HCT116 (cell line): Measurements from ENCODE around the gene CACNA2D3. TPM values are rescaled to one million over a fixed set of nuclear protein-coding genes. Genes with fewer than 3 reads are reported as not detected.

Experiments used
- ATAC-seq: fragments of 200-7000 bp; cut with Tn5 transposase; 2 replicates; pipeline ENCODE4 v1.9.1; 2020; ENCODE audit warnings: mild to moderate bottlenecking, moderate library complexity
- BruUV-seq: library from RNA; stranded (reverse); fragments of 400-500 nt; replicated peaks from 2 replicates; lab custom pipeline; 2021; lab: Mats Ljungman, UMichigan
- CTCF ChIA-PET: fragments of 300-600 bp; sonication (Branson Sonifier 250); formaldehyde crosslinking; loops from one replicate; lab custom pipeline; 2021; ENCODE audit warnings: antibody characterized with exemption; lab: Charles Lee
- POLR2A ChIA-PET: fragments of 300-600, 350-600 bp; sonication (Branson Sonifier 250); formaldehyde crosslinking; loops from one replicate; lab custom pipeline; 2021; ENCODE audit warnings: antibody characterized with exemption; lab: Charles Lee
- RAD21 ChIA-PET, 2 experiments: fragments of 300-600 bp; sonication (Branson Sonifier 250); formaldehyde crosslinking; loops; one replicate each; lab custom pipeline; 2023; ENCODE audit warnings: low total read pairs in 2 of 2; ENCODE audit not compliant: uncharacterized antibody in 2 of 2, unreplicated experiment in 2 of 2, low non-redundant PET in 1 of 2; lab: Charles Lee
- DNase-seq: peaks from one replicate; pipeline ENCODE4 v3.0.0-alpha.2; 2010; ENCODE audit warnings: low read depth, low spot score
- H2AFZ ChIP-seq: fragments of 200-600 bp; shearing (Covaris generic), sonication (generic); 2 replicates; pipeline ENCODE4 v1.6.1; 2017; ENCODE audit warnings: low read depth, mixed run types, mixed read lengths, antibody characterized with exemption, low read length; ENCODE audit not compliant: poor library complexity, severe bottlenecking
- H3K27ac ChIP-seq: 2 replicates; pipeline ENCODE4 v1.5.1; 2012; ENCODE audit warnings: low read depth, low read length
- H3K27me3 ChIP-seq: fragments of 200-600 bp; sonication (generic); 2 replicates; pipeline ENCODE4 v1.6.1; 2016; ENCODE audit warnings: mixed run types, low read length, mixed read lengths; ENCODE audit not compliant: insufficient read depth
- H3K36me3 ChIP-seq, 2 experiments: fragments of 200-500 bp in 1 of 2; fragments of 200-600 bp in 1 of 2; sonication (Bioruptor generic) in 1 of 2; sonication (generic) in 1 of 2; 2 replicates each; pipeline versions ENCODE4 v1.5.1 to v1.6.1; 2014 to 2016; ENCODE audit warnings: low read length in 2 of 2, inconsistent platforms in 1 of 2, mixed read lengths in 1 of 2, mixed run types in 1 of 2; ENCODE audit not compliant: insufficient read depth in 2 of 2, control insufficient read depth in 1 of 2
- H3K4me1 ChIP-seq, 2 experiments: fragments of 200-600 bp in 1 of 2; sonication (generic) in 1 of 2; 2 replicates each; pipeline versions ENCODE4 v1.5.1 to v1.6.1; 2012 to 2017; ENCODE audit warnings: low read length in 2 of 2, inconsistent platforms in 1 of 2, mild to moderate bottlenecking in 1 of 2, mixed read lengths in 1 of 2, mixed run types in 1 of 2, moderate library complexity in 1 of 2; ENCODE audit not compliant: insufficient read depth in 2 of 2, control insufficient read depth in 1 of 2
- H3K4me2 ChIP-seq: fragments of 200-600 bp; sonication (generic); 2 replicates; pipeline ENCODE4 v1.6.1; 2017; ENCODE audit warnings: mixed run types, low read length, mixed read lengths
- H3K4me3 ChIP-seq, 2 experiments: fragments of 200-600 bp in 1 of 2; sonication (generic) in 1 of 2; replicated peaks in 1 of 2; 2 replicates each; pipeline ENCODE4 v1.5.1; 2011 to 2016; ENCODE audit warnings: low read length in 2 of 2, control low read depth in 1 of 2, low read depth in 1 of 2, mild to moderate bottlenecking in 1 of 2, mixed read lengths in 1 of 2, mixed run types in 1 of 2
- H3K79me2 ChIP-seq: fragments of 200-600 bp; sonication (generic); 2 replicates; pipeline ENCODE4 v1.6.1; 2017; ENCODE audit warnings: mild to moderate bottlenecking, mixed run types, low read length, moderate library complexity, mixed read lengths; ENCODE audit not compliant: insufficient read depth
- H3K9ac ChIP-seq: fragments of 200-600 bp; sonication (generic); 2 replicates; pipeline ENCODE4 v1.6.1; 2016; ENCODE audit warnings: low read length, mixed read lengths
- H3K9me2 ChIP-seq: fragments of 200-600 bp; sonication (generic), shearing (Covaris generic); 2 replicates; pipeline ENCODE4 v1.6.1; 2017; ENCODE audit warnings: mixed run types, mild to moderate bottlenecking, moderate library complexity; ENCODE audit not compliant: insufficient read depth
- H3K9me3 ChIP-seq, 2 experiments: fragments of 200-500 bp in 1 of 2; fragments of 200-600 bp in 1 of 2; sonication (Bioruptor generic) in 1 of 2; sonication (generic) in 1 of 2; 2 replicates each; pipeline ENCODE4 v1.6.1; 2014 to 2017; ENCODE audit warnings: low read length in 2 of 2, mixed read lengths in 2 of 2, inconsistent platforms in 1 of 2, low read depth in 1 of 2, mild to moderate bottlenecking in 1 of 2, mixed run types in 1 of 2, moderate library complexity in 1 of 2; ENCODE audit not compliant: control insufficient read depth in 1 of 2, insufficient read depth in 1 of 2
- H4K20me1 ChIP-seq: fragments of 200-600 bp; sonication (generic), shearing (Covaris generic); 2 replicates; pipeline ENCODE4 v1.6.1; 2017; ENCODE audit warnings: mixed run types, mild to moderate bottlenecking, moderate library complexity; ENCODE audit not compliant: insufficient read depth
- ATF3 ChIP-seq: IDR thresholded peaks from 2 replicates; pipeline ENCODE4 v1.6.1; 2012
- CEBPB ChIP-seq: IDR thresholded peaks from 2 replicates; pipeline ENCODE4 v1.6.1; 2012; ENCODE audit warnings: low read depth
- CTCF ChIP-seq, 3 experiments: fragments of 200-600 bp in 1 of 3; sonication (generic) in 1 of 3; IDR thresholded peaks in 2 of 3; conservative IDR thresholded peaks in 1 of 3; 2 replicates each; pipeline ENCODE4 v1.5.1; 2012 to 2017; ENCODE audit warnings: low read depth in 2 of 3, low read length in 2 of 3, antibody characterized with exemption in 1 of 3, borderline replicate concordance in 1 of 3, control low read depth in 1 of 3, mild to moderate bottlenecking in 1 of 3, mixed read lengths in 1 of 3, mixed run types in 1 of 3, moderate library complexity in 1 of 3; ENCODE audit not compliant: insufficient read depth in 1 of 3
- EGR1 ChIP-seq: IDR thresholded peaks from 2 replicates; pipeline ENCODE4 v1.6.1; 2012; ENCODE audit warnings: low read depth
- ELF1 ChIP-seq: IDR thresholded peaks from 2 replicates; pipeline ENCODE4 v1.6.1; 2012; ENCODE audit warnings: low read depth, borderline replicate concordance
- EZH2 ChIP-seq: fragments of 200-600 bp; sonication (generic); IDR thresholded peaks from 2 replicates; pipeline ENCODE4 v1.6.1; 2017; ENCODE audit warnings: antibody characterized with exemption, mixed run types
- EZH2phosphoT487 ChIP-seq: fragments of 200-600 bp; IDR thresholded peaks from 2 replicates; pipeline ENCODE4 v1.6.1; 2018; ENCODE audit warnings: antibody characterized with exemption, borderline replicate concordance
- FOSL1 ChIP-seq: IDR thresholded peaks from 2 replicates; pipeline ENCODE4 v1.6.1; 2012; ENCODE audit warnings: low read depth
- MAX ChIP-seq: IDR thresholded peaks from 2 replicates; pipeline ENCODE4 v1.6.1; 2012
- POLR2AphosphoS5 ChIP-seq: IDR thresholded peaks from 2 replicates; pipeline ENCODE4 v1.6.1; 2011; ENCODE audit warnings: mild to moderate bottlenecking, low read depth, low read length, moderate library complexity
- RAD21 ChIP-seq: IDR thresholded peaks from 2 replicates; pipeline ENCODE4 v1.6.1; 2012; ENCODE audit warnings: low read depth, mild to moderate bottlenecking
- SIN3A ChIP-seq: IDR thresholded peaks from 2 replicates; pipeline ENCODE4 v1.6.1; 2012; ENCODE audit warnings: low read depth
- SP1 ChIP-seq: IDR thresholded peaks from 2 replicates; pipeline ENCODE4 v1.6.1; 2012; ENCODE audit warnings: low read depth
- TCF7L2 ChIP-seq: IDR thresholded peaks from 2 replicates; pipeline ENCODE4 v1.7.0; 2011; ENCODE audit warnings: borderline replicate concordance, inconsistent platforms; ENCODE audit not compliant: insufficient read depth, insufficient read length; ENCODE audit errors: extremely low read depth
- YY1 ChIP-seq: IDR thresholded peaks from 2 replicates; pipeline ENCODE4 v1.6.1; 2011; ENCODE audit warnings: low read length, low read depth, moderate library complexity, mild to moderate bottlenecking; ENCODE audit not compliant: insufficient replicate concordance; ENCODE audit errors: extremely low read depth
- ZBTB33 ChIP-seq: IDR thresholded peaks from 2 replicates; pipeline ENCODE4 v1.6.1; 2011; ENCODE audit warnings: mild to moderate bottlenecking, low read length, moderate library complexity; ENCODE audit not compliant: insufficient replicate concordance; ENCODE audit errors: extremely low read depth
- ZNF274 ChIP-seq: fragments of 200-500 bp; sonication (Bioruptor generic); IDR thresholded peaks from 2 replicates; pipeline ENCODE4 v1.6.1; 2014; ENCODE audit warnings: mild to moderate bottlenecking, low read depth, low read length, inconsistent platforms
- intact Hi-C: fragments of 100-400 bp; cut with micrococcal nuclease; formaldehyde crosslinking; loops from 2 replicates; pipeline ENCODE4 v1.10.0; 2022
- total RNA-seq: library from RNA; stranded (reverse); gene quantifications from one replicate; pipeline ENCODE4 v1.2.1, GENCODE V29; 2021; ENCODE audit not compliant: unreplicated experiment

Gene CACNA2D3
- total RNA-seq, 1 experiment from 2014 or later = 0.20 TPM

DNA sequence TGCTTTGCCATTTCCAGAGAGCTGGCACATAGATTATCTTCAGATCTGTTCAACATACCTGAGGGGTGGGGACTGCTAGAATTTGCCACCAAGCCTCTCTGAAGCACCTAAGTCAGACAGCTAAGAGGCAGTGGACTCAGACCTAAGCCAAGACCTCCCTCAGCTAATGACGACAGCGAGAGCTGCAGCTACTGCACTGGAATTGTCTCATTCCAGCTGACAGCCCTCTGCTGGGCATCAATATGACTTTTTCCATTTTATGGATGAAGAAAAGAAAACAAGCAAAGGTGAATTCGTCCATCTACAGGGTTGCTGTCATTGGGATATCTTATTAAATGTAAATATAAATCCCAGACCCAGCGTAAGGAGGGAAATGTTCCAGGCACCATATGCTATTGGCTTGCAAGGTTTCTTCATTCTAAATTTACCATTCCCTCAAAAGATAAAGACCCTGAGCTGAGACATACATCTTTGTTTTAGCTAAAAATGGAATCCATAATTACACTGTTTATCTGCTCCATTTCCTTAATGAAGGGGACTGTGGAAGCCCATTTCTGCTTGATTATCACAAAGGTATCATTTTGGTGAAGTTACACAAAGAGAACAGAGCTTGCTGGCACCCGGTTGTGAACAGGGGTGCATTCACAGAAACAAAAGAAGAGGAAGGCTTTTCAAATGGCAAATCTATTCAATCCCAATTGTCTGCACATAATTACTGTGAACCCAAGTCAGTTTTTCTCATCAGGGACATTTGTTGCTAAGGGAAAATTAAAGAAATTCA is 891.0 kb downstream of the CACNA2D3 start:
- no peaks in the 10 kb centered on the region for H3K79me2 ChIP-seq
- H3K9ac ChIP-seq = no peak overlapping the region
- CTCF ChIA-PET = no interaction called here
- H3K4me1 ChIP-seq = no peaks in the 10 kb centered on the region
- no peak overlapping the region for H3K4me3 ChIP-seq
- no peaks in the 10 kb centered on the region for H3K9me2 ChIP-seq
- H4K20me1 ChIP-seq = no peaks in the 10 kb centered on the region
- ATAC-seq = no peak
- BruUV-seq = no TSS peak
- TF ChIP-seq ZBTB33 (no peak), ELF1 (no peak), EZH2phosphoT487 (no peak), CEBPB (no peak), RAD21 (no peak), ATF3 (no peak), EGR1 (no peak), TCF7L2 (no peak), FOSL1 (no peak), EZH2 (no peak), YY1 (no peak), SIN3A (no peak), SP1 (no peak), POLR2AphosphoS5 (no peak), ZNF274 (no peak), CTCF (IDR thresholded peaks at IDR 0.05 in 2 of 3, conservative IDR thresholded peaks at IDR 0.05 in 1 of 3; ENCODE audit: borderline replicate concordance in 1 of 3, insufficient read depth in 1 of 3, low read depth in 2 of 3, low read length in 2 of 3) (no peak), MAX (no peak)
- no peak overlapping the region for H3K27ac ChIP-seq
- H3K27me3 ChIP-seq = no peaks in the 10 kb centered on the region
- H3K9me3 ChIP-seq = peaks cover 5 to 27% of the 10 kb centered on the region in 2 experiments; a peak in 2 of 4 replicates
- RAD21 ChIA-PET = no interaction called here
- no peak overlapping the region for H3K4me2 ChIP-seq
- no peaks in the 10 kb centered on the region for H3K36me3 ChIP-seq
- intact Hi-C loops = no loop called here
- no peak overlapping the region for H2AFZ ChIP-seq
- DNase-seq = no peak
- POLR2A ChIA-PET = no interaction called here
